HG03571 (cell line): ENCODE data around the gene LIFR.

Experiments
- ATAC-seq: cut with Tn5 transposase; IDR thresholded peaks from one replicate; pipeline ENCODE4 v1.9.1; 2021; ENCODE audit not compliant: unreplicated experiment

Gene LIFR

DNA sequence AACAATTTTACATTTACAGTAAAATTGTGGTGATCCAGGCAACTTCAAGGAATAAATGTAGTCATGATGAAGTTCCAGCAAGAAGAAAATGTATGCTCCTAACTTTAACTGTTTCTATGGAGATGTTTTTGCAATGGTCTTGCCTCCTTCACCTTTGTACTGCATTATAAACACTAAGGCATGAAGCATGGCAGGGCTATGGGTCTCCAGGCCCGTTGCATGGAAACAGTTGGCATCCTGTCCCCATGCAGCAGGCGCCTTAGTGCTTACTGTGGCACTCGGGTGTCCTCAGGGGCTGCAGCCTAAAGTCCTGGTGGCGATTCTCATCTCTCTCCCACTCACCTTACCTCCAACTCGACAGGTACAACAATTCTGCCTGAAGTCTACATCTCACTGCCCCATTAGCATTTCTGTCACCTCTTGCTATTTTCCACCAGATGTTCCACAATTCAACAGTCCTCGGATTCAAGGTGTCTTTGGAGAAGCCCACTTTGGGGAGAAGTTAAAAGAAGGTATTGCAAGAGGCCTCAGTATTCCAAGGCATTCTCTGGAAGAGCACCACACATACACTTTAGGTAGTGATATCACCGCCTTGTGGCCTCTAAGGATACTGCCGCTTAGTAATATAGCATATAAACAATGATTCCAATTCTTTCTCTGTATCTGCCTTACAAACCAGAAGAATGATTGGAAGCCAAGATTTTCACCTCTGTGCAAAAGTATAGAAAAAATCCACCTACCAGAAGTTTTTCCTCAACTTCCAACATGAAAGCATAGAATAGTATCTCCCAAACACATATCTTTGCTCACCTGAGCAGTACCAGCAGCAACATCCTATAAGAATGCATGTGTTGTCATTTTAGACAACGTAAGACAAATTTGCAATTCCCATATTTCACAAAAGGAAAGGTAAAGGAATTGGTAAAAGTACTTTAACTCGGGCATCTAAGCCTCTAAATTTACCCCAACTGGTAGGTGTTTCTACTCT, 5.1 kb downstream of the LIFR start:
- no peak for ATAC-seq

DNA sequence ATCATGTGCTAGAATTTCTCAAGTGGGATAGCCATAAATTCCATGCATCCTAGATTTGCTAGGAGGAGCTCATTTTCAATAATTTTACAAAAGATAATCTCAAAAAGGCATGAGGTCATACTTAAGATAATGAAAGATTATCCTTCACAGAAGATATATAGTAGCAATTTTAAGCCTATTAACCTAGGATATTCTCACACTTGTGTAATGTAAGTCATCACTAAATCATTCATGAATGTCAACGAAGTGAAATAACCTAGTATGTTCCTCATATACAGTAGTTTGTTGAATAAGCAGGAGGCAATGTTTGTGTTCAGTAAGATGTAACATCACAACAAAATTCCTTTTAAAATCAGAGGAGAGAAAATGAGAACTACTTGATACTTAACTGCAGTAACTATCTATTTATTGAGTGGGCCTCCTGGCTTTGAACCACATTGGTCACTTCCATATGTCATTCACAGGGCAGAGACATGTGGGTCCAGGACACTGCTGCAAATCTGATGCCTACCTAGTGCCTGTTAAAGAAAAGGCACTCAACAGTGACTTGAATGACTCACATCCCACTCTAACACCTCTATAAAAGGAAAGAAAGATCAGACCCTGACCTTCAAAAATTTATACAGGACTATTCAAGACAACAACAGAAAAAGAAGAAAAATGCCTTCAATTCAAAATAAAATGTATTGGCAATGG, 8.2 kb downstream of the LIFR start:
- no peak for ATAC-seq

DNA sequence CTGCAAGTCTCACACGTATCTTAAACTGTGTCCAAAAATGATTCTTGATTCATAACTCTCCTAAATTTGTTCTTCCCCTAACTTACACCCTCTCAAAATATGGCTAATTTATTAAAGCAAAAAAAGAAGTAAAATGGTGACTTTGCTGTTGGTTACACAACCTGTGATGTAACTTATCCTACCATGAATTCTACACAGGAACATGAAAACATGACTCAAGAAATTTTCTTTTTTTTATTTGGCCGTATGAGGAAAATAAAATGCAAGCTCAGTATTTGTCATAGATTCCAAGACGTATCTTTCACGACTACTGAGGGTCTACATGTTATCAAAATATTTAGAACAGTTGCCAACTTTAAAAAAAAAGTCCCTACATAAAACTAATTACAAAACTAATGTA, 9.2 kb downstream of the LIFR start:
- no peak for ATAC-seq

DNA sequence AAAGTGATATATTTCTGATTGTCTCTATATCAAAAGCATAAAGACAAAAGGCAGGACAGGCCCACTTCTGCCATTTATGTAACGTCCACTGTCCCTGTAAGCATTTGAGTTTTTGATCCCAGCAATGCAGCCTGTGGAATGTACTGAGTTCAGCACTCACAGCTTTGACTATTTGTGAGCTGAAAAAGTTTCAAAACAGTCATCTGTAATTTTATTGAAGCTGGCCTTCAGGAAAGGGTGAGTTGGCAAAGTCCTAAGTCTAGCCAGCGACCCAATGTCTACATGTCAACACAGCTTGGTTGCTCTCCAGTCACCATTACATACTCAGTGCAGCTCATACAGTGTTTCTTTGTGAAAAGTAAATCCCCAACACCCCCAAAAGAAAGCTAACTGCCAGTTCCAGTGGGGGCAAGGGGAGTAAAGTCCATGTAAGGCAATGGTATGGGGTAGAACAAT, 9.7 kb downstream of the LIFR start:
- no peak for ATAC-seq

DNA sequence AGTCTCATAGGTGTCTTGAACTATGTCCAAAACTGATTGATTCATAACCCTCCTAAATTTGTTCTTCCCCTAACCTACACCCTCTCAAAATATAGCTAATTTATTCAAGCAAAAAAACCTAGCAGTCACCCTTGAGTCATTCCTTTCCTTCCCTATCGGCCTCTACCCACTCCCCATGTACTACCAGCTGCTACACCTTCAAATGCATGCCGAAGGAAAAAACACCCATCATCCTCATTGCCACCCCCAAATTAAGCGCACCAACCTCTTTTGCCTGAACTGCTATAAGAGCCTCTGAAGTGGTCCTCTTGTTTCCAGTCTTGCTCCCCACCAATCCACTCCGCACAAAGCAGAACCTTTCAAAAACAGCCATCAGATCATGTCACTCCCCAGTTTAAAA, 12.6 kb downstream of the LIFR start:
- no peak for ATAC-seq

DNA sequence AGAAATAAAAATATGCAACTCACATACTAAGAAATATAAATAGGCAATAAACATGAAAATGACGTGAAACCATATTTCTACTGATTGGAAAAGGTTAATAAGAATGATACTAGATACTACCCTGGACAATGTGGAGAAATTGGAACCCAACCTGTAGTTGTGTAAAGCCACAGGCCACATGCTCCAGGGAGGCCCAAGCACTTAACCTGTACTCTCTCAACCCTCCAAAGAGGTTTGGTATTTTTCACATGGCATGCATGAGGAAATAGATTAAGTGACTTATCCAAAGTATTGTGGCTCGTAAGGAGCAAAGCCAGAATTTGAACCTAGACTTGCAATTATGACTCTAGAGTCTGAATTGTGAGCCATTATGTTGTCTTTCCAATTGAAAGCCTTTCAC, 13.4 kb downstream of the LIFR start:
- ATAC-seq: no peak

DNA sequence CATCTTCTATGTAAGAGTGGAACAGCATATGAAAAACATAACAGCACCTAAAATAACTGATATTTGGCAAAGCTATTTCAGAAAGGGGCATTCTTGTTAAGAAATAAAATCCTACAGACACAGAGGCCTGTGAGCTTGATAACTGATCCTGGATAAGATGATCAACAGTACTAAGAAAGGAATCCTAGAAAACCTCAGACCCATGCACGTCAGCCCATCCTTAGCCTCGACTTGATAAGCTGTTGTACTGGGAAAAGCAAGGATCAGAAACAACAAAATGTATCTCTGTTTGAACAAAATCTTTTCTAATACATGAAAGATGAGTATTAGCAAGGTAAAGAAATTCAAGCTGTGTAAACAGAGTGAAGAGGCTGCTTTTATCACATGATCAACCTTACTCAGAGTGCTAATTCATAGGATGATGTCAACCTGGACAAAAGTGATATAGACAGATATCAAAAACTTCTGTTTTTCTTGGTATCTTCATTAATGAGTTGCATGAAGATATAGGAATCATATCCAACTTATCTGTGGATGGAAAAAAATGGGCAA, 15.2 kb downstream of the LIFR start:
- ATAC-seq: no peak

DNA sequence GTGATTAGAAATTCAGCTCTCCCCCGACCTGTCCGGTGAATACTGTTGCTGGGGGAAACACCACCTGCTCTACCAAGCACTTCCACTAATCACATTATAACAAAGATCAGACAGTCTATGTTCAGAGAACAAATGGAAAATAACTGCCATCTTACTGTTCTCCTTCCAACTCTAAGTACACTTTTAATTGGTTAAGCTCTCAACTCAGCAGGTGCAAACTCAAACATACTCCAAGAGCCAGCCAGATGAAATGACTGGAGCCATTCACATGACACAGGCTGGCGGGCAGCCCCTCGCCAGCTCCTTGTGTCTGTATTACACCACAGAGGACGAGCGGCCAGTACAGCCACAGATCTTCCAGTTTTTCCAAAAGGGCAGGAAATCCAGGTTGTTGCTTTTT, 16.1 kb downstream of the LIFR start:
- no peak for ATAC-seq

DNA sequence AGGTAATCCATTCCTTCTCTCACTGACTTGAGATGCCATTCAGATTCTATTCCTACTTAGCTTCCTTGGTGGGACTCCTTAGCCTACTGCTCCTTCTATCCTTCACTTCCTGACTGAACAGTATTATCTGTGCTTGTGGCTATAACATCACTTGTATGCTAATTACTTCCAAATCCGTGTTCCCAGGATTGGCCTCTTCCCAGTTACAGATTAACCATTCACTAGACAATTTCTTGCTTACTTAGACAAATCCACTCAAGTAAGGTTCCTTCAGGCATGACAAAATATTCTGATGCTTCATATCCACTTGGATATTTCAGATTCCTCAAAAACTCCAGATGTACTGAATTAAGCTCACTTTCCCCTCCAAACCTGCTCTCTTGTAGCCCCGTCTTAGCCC, 18.3 kb downstream of the LIFR start:
- no peak for ATAC-seq

DNA sequence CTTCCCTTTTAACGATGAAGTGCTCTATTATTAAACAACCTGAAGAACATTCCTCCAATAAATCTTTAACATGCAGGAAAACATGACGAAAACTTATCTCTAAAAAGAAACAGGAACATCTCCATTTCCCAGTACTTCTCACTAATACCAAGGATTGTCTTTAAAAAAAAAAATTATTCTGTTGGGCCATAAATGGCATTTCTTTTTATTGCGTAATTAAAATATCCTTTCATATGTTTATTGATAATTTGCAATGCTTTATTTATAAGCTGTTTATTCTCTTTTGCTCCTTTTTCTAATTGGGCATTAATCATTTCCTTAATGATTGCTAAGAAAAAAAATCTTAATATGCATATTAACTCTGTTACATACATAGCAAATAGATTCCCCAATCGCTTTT, 18.9 kb downstream of the LIFR start:
- no peak for ATAC-seq

DNA sequence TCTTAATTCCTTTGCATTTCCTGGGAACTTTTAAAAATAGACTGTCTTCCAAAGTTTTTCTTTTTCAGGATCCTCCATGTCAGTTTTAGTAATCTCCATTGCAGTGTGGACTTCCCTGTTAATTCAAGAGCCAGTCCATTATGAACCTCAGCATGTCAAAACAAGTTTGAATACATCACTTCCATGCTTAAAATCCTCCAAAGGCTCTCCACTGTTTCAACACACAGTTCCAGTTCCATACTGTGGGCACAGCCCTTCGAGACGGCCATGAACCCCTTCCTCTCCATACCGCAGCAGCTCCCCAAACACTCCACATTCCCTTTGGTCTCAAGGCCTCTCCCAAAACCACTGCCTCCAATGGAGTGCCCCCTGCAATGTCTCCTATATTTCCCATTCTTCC, 19.5 kb downstream of the LIFR start:
- no peak for ATAC-seq

DNA sequence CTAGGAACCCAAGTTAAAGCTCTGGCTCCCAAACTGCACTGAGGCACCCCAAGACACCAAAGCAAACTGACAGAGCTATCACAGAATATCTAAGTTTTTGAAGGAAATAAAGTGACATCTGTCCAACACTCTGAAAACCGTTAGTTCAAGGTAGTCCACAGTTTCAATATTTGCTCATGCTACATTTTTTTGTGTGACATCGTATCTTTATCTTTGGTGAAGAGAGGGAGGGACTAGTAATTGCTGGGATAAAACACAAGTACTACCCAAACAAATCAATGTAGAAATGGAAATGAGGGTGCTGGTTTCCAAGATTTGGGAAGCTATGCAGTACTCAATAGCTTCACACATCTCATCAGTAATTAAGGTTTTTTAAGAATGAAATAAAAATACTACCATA, 20.6 kb downstream of the LIFR start:
- ATAC-seq: no peak

DNA sequence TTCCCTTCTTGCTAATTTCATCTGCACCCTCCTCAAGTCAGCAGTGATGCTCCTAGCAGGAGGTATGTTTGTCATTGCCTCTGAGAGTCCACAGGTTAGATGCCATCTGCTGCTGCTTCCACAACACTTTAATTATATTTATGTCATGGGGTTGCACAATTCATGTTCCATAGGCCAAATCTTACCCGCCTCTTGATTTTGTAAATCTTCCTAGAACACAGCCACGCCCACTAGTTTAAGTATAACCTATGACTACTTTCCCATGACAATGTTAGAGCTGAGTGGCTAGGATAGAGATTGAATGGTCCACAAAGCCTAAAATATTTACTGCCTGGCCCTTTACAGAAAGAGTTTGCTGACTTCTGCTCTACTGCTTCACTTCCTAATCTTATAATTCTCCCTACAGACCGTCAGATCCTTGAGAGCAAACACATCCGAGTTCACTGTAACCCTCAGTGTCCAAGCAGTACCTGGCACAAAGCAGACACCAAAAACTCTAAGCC, 21.1 kb downstream of the LIFR start:
- no peak for ATAC-seq

DNA sequence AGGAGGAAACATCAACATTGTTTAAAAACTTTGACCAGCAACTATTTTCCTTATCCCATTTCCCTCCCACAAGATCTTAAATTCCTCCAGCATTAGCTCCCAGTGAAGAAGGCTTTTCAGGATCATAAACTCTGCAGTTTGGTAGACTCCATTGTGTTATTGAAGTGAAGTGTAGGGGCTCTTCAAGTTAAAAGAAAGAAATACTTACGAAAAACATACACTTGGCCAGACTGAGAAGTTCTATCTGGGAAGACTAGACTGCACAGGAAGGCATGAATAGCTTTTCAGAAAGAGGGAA, 22.3 kb downstream of the LIFR start:
- no peak for ATAC-seq

DNA sequence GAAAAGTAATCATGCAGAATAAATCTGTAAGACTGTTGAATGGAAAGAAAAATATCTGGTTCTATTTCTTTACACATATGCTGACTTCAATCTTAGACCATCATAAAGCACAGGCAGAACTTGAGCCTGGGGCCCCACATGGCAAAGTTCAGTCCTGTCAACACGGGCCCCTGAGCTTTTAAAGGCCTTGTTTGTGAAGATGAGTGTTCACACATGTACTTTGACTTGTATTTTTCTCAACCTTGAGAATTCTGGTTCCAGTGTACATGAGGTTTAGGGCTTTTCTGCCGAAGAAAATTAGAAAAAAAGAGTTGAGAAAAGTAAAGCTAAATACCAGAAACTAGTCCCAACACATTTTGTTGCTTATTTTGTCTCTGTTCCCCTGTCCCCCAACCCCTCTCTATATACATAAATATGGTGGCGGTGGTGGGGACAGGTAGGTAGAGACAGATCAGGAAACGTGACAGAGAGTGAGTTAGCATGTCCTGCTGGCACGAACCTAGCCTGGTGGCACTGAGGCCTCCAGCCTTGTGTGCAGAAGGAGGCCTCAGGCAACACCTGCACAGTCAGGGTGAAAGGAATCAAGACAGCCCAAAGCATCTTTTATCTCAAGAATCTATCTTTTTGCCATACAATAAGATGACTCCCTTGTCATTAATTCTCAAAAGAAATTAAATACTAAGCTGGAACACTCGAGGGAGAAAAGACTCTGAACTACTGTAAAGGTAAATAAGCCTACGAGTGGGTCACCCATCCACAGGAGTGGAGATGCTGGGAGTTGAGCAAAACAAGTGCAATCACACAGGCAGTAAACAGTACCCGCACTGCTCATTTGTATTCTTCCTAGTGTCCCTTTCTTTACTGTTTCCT, 22.9 kb downstream of the LIFR start:
- no peak for ATAC-seq

DNA sequence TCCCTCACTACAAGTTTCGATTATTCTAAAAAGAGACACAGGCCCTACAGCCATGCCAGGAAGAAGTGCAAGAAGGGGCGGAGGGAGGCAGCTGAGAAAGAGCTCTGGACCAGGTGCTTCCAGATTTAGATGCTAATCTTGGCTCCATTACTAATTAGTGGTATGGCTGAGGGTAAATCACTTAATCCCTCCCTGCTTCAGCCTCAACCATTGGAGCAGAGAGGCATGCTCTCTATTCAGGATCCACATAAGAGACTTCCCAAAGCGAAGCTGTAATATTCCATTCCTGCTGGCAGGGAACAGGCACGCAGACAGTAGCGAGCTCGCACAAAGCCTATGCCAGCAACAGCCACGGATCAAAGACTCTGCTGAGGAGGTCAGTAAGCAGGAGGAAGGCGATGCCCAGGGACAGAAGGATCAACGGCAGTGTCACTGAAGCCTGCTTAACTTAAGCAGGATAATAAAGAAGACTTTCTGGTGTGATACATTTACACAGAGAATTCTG, 24.2 kb downstream of the LIFR start:
- ATAC-seq: no peak

DNA sequence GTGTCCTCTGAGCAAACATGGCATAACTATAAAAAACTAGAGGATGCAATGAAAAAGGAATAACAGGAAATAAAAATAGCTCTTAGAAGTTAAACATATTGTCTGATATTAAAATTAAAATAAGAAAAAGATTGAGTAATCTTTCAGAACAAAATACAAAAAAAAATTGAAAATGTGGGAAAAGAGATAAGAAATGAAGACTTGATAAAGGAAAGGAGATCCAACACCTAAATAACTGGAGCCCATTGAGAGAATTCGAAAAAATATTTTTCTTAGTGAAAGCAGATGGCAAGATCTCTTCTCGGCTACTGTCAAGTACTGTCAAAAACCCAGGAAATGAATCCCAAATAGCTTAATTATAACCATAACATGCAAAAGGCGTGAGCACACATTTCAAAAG, 24.9 kb downstream of the LIFR start:
- no peak for ATAC-seq

DNA sequence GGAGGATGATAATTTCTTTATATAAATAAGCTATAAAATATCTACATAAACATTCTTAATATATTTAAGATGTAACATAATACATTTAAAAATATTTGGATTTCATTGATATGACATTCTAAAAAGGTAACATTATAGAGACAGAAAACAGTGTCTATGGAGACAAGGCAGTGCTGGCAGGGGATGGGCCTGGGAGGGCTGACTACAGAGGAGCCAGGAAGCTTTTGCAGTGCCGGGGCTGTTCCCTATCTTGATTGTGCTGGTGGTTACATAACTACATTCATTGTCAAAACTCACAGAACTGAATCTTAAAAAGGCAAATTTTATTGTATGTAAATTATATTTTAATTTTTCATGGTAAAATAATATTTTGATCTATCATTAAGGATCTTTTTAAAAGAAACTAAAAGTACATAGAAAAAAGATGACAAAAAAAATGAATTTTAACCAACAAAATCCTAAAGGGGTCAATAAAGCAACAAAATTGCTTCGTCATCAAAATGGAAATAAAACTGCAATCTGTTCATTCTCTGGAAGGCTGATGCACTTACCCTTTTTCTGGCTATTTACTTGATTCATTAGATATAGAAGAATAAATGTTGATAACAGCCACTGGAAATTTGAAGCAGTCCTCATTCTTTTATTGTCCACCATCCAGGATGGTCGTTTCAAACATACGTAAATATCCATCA, 26.3 kb downstream of the LIFR start:
- ATAC-seq: no peak

DNA sequence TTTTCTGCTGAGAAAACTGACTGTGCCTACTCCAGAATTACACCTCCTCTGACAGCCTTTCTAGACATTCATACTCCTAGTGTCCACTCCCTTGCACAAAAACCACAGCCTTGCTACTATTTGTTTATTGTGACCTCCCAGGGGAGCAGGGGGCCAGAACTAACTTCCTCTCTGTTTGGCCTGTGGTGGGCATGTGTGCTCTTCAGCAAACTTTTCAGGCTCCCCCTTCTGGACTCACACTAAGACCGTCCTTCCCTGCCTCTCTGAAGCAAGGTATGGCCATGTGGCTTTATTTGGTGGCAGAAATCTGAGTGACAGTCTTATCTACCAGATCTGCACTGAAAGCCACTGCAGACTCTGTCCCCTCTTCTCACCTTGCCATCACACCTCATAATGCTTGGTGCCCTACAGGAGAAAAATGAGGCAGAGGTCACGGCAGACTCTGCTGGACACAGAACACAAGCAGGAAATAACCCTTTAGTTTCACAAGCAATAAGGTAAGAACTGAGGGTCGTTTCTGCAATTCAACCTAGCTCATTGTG, 28.2 kb downstream of the LIFR start:
- ATAC-seq: no peak

DNA sequence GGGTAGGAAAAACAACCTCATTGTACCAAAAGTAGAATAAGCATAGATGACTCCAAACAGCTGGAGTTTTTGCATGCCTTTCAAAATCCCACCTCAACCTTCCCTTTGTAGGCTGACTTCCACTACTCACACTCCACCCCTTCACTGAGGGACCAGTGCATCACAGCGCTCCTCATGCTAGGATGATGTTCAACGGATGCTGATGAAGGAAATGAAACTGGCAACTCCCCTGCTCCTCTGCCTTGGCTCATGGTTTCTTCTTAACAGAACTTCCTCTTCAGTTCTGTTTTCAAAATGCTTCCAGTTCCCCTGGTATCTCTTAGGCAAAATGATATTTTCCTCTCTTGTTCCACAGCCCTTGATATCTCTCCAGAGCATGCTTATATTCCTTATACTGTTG, 29.0 kb downstream of the LIFR start:
- ATAC-seq: no peak
